Measurements from ENCODE around the gene PCIF1. TPM values are rescaled to one million over a fixed set of nuclear protein-coding genes. Genes with fewer than 3 reads are reported as not detected.
"Not testable (repeated sequence)": the region's sequence is repeated elsewhere in the genome, so short reads cannot be mapped to it uniquely, and the experiment has no call there.

PCIF1 gene
- total and polyA plus RNA-seq, 12 donors: 12.6 to 47.1 (median 36.7) TPM

- TF ChIP-seq POLR2A (IDR thresholded peaks at IDR 0.05): no peak
- TF ChIP-seq, protein P1, sequence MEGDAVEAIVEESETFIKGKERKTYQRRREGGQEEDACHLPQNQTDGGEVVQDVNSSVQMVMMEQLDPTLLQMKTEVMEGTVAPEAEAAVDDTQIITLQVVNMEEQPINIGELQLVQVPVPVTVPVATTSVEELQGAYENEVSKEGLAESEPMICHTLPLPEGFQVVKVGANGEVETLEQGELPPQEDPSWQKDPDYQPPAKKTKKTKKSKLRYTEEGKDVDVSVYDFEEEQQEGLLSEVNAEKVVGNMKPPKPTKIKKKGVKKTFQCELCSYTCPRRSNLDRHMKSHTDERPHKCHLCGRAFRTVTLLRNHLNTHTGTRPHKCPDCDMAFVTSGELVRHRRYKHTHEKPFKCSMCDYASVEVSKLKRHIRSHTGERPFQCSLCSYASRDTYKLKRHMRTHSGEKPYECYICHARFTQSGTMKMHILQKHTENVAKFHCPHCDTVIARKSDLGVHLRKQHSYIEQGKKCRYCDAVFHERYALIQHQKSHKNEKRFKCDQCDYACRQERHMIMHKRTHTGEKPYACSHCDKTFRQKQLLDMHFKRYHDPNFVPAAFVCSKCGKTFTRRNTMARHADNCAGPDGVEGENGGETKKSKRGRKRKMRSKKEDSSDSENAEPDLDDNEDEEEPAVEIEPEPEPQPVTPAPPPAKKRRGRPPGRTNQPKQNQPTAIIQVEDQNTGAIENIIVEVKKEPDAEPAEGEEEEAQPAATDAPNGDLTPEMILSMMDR (IDR thresholded peaks at IDR 0.05): no peak
- intact Hi-C loops (cut with DNase I): no loop called here
These were observed 7.2 kb upstream of the PCIF1 start for GRCh38 chr20:45927071-45927878.

GRCh38 chr20:45931680-45932079, 2.8 kb upstream of the PCIF1 start:
- peaks cover 7 to 16% of the 10 kb centered on the region in 2 donors for H3K4me1 ChIP-seq (replicated peaks in 1 of 2)
- H3K27me3 ChIP-seq; H3K36me3 ChIP-seq (replicated peaks in 1 of 2); DNase-seq; H3K9me3 ChIP-seq (replicated peaks in 1 of 3); intact Hi-C loops (cut with DNase I); H3K4me3 ChIP-seq: not testable (repeated sequence)
- WGBS, 4 donors: 86 to 96% (median 92%) methylated on average over 12 to 17 of the region's 17 CpGs
- peak overlapping the region in 4 of 5 donors; percentile 20 to 51 (median 32) for H3K27ac ChIP-seq

More at GRCh38 chr20:45927071-45927878, 7.2 kb upstream of the PCIF1 start:
- Histone ChIP-seq H3K4me1 (replicated peaks in 1 of 2) (peaks cover 14 to 27% of the 10 kb centered on the region in 2 donors), H3K9me3 (replicated peaks in 1 of 3) (no peaks in the 10 kb centered on the region), H3K36me3 (replicated peaks in 1 of 2) (no peaks in the 10 kb centered on the region), H3K27ac (no peak overlapping the region), H3K27me3 (no peaks in the 10 kb centered on the region), H3K4me3 (no peak overlapping the region)
- DNase-seq: no peak
- WGBS, 4 donors: 81 to 86% (median 83%) methylated on average over 14 of the region's 14 CpGs

DNA sequence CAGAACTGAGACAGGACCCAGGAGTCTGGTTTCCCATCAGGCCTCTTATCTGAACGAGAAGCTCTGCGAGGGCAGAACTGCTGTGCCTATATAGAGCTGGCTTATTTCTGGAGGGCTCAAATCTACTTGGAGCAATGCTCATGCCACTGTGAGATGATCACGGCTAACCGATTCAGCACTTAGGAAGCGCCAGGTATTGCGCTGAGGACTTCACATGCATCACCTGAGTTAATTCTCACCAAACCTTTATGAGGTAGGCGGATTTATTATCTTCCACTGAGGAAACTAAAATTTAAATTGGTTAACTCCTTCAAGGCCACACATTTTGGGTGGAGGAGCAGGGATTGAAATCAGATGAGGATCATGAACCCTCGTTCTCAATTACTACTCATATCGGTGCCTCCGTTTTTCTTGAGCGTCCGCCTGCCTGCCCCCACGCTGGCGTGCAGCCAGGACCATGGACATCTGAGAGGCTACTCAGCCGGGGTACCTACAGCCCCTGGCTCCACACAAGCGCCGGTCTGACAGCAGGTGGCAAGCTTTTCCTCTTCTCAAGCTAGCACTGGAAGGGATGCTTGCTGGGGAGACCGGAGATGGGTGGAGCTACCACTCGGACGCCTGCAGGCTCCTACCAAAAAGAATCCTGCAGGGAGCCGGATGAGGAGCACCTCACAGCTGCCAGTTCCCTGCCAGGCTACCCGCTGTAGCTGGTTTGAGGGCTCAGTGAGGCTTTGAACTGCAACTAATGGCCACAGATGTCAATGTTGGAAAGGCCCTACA, 1.0 kb upstream of the PCIF1 start:
- TF ChIP-seq, protein P1 (IDR thresholded peaks at IDR 0.05): peak in 4 of 6 experiments; percentile 18 to 41 (median 23)
- TF ChIP-seq POLR2A (IDR thresholded peaks at IDR 0.05): peak; percentile 39 to 69
- intact Hi-C loops (cut with DNase I): no loop called here
- 18 to 21% (median 20%) methylated on average over 19 to 22 of the region's 22 CpGs for WGBS, 4 donors
- peak overlapping the region in 3 of 4 donors; percentile 62 to 98 (median 96) for H3K4me3 ChIP-seq
- H3K36me3 ChIP-seq (replicated peaks in 1 of 2): peaks cover 0 to 17% of the 10 kb centered on the region in 2 donors
- H3K27ac ChIP-seq: peak overlapping the region; percentile 98 to 100 (median 100)
- DNase-seq: peak; percentile 76 to 90 (median 81)
- H3K9me3 ChIP-seq (replicated peaks in 1 of 3): no peaks in the 10 kb centered on the region
- H3K27me3 ChIP-seq: no peaks in the 10 kb centered on the region
- H3K4me1 ChIP-seq (replicated peaks in 1 of 2): peaks cover 7 to 16% of the 10 kb centered on the region in 2 donors

- H3K27me3 ChIP-seq: no peaks in the 10 kb centered on the region
- peak in 6 of 7 donors; percentile 54 to 86 (median 73) for DNase-seq
- H3K9me3 ChIP-seq (replicated peaks in 1 of 3): no peaks in the 10 kb centered on the region
- WGBS, 4 donors: 0 to 1% (median 1%) methylated on average over 9 to 34 of the region's 34 CpGs
- no peak for TF ChIP-seq POLR2A (IDR thresholded peaks at IDR 0.05)
- TF ChIP-seq, protein P1 (IDR thresholded peaks at IDR 0.05): no peak
- H3K27ac ChIP-seq: peak overlapping the region; percentile 98 to 100 (median 100)
- intact Hi-C loops (cut with DNase I): no loop called here
- peaks cover 0 to 24% of the 10 kb centered on the region in 2 donors for H3K36me3 ChIP-seq (replicated peaks in 1 of 2)
- H3K4me3 ChIP-seq: peak overlapping the region; percentile 62 to 98 (median 93)
- H3K4me1 ChIP-seq (replicated peaks in 1 of 2): peaks cover 7 to 16% of the 10 kb centered on the region in 2 donors
These were observed 367 bp upstream of the PCIF1 start for GRCh38 chr20:45934046-45934585.
